KOPT-K1 (cell line): ENCODE measurements around the gene OXTR.

Experiments used
- H3K27ac ChIP-seq: fragments of 200-600 bp; sonication (generic); 2 replicates; pipeline ENCODE4 v1.5.1; 2016; ENCODE audit warnings: antibody characterized with exemption, mild to moderate bottlenecking, low read depth, low read length; ENCODE audit not compliant: poor library complexity, severe bottlenecking
- H3K36me3 ChIP-seq: fragments of 200-600 bp; sonication (generic); 2 replicates; pipeline ENCODE4 v1.5.1; 2017; ENCODE audit warnings: antibody characterized with exemption, mild to moderate bottlenecking, low read length, moderate library complexity; ENCODE audit not compliant: insufficient read depth
- H3K9me3 ChIP-seq: fragments of 200-600 bp; sonication (generic); 2 replicates; pipeline ENCODE4 v1.5.1; 2017; ENCODE audit warnings: antibody characterized with exemption, low read length, mild to moderate bottlenecking; ENCODE audit not compliant: insufficient read depth, poor library complexity, severe bottlenecking

The OXTR gene

DNA sequence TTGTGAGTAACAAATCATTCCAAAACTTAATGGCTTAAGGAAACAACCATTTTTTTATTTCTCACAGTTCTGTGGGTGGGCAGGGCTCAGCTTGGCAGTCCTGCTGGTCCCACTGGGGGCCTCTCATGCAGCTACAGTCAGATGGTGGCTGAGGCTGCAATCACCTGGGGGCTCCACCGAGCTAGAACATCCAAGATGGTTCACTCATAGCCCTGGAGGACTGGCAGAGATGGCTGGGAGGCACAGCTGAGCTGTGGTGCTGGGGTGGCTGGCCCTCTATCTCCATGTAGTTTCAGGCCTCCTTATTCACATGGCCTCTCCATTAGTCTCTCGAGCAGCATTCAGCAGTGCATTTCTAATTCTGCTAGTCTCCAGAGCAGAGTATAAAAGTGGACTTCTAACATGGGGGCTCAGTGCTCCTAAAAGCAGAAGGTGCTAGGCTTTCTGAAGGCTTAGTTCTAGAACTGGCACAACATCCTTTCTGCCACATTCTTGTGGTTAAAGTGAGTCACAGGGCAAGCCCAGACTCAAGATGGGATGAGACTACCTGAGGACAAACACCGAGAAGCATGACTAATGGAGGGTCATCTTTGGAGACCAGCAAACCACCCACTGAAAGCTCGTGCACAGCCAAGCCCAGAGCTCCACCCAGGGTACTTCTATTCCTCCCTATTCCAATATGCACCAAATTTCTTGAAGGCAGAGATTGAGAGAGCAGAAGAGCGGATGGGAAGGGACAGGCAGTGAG is 29.5 kb downstream of the OXTR start:
- H3K36me3 ChIP-seq = no peaks in the 10 kb centered on the region
- no peaks in the 10 kb centered on the region for H3K9me3 ChIP-seq
- H3K27ac ChIP-seq = no peak overlapping the region

DNA sequence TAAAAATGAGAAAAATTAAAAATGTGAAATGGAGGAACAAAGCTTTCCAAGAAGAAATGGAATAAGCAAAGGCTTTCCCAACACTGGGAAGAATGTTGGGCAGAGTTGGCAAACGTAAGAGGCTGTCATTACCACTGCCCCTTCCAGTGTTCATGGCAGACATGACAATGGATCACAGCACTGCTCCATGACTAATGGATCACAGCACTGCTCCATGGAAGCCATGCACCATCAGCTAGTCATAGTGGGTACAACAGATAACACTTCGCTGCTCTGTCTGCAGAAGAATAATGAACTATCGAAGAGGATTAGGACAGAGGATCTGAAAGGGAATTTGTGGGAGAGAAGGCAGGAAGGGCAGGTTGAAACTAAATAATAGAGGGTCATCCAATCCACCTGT is 30.8 kb downstream of the OXTR start:
- no peaks in the 10 kb centered on the region for H3K36me3 ChIP-seq
- no peak overlapping the region for H3K27ac ChIP-seq
- no peaks in the 10 kb centered on the region for H3K9me3 ChIP-seq

DNA sequence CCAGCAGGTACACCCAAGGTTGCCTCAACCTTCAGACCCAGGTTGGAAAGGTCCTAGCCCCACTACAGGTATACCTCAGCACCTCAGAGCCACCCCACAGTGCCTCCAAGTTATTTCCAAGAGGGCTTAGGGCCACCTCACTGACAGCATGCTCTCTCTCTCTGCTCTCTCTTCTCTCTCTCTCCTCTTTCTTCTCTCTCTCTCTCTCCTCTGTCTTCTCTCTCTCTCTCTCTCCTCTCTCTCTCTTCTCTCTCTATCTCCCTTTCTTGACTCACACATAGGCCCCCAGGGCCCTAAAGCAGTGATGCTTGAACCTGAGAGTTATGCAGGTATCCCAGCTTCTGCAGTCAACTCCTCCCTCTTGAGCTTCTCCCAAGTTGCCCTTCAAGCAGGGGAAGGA is 31.6 kb downstream of the OXTR start:
- H3K9me3 ChIP-seq = no peaks in the 10 kb centered on the region

DNA sequence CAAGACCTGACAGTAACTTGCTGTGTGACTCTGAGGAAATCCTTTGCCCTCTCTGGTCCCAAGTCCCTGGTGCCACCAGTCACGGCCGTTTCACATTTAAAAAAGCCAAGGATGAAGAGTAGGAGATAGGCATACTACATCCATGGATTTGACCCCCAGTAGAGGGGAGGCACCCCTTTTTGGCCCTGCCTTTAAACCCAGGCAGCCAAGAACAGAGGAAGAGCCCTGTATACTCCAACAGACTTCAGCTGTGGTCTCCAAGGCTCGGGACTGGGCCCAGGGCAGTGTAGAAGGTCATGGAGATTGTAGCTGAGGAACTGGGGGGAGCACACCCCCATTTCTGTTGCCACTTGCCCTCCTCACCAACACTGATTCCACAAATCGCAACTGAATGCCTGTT is 32.1 kb downstream of the OXTR start:
- H3K9me3 ChIP-seq = no peaks in the 10 kb centered on the region
- no peaks in the 10 kb centered on the region for H3K36me3 ChIP-seq
- no peak overlapping the region for H3K27ac ChIP-seq

More for the DNA sequence above, 31.6 kb downstream of the OXTR start:
- H3K27ac ChIP-seq = no peak overlapping the region
- no peaks in the 10 kb centered on the region for H3K36me3 ChIP-seq

DNA sequence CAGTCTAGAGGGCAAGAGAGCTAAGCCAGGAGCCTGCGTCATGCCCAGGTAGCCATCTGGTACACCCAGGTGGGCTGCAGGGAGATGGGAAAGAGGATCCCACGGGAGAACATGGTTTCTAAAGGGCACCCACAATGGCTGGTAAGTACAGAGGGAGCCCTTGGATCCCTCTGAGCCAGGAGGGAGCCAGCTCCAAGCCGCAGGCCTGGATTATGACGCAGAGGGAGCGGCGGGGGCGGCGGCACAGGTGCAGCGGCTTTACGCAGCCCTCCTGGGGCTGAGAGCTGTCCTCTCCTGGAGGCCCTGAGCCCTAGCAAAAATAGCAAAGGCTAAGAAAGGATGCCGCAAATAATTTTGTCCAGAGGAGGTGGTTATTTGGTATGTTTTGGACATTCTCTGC is 33.0 kb downstream of the OXTR start:
- Histone ChIP-seq H3K36me3 (no peaks in the 10 kb centered on the region), H3K27ac (no peak overlapping the region), H3K9me3 (no peaks in the 10 kb centered on the region)

DNA sequence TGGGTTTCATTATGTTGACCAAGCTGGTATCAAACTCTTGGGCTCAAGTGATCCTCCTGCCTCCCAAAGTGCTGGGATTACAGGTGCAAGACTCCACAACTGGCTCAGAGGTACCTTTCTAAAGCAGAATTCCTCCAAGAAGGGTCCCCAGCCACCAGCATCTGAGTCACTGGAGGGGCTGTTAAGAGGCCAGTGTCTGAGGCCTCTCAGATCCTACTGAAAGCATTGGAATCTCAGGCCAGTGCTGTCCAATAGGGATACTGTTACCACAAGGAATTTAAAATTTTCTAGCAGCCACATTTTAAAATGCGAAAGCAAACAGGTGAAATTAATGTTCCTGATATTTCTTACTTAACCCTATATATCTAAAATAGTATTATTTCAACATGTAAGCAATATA is 34.5 kb downstream of the OXTR start:
- Histone ChIP-seq H3K27ac (no peak overlapping the region), H3K36me3 (no peaks in the 10 kb centered on the region), H3K9me3 (no peaks in the 10 kb centered on the region)

DNA sequence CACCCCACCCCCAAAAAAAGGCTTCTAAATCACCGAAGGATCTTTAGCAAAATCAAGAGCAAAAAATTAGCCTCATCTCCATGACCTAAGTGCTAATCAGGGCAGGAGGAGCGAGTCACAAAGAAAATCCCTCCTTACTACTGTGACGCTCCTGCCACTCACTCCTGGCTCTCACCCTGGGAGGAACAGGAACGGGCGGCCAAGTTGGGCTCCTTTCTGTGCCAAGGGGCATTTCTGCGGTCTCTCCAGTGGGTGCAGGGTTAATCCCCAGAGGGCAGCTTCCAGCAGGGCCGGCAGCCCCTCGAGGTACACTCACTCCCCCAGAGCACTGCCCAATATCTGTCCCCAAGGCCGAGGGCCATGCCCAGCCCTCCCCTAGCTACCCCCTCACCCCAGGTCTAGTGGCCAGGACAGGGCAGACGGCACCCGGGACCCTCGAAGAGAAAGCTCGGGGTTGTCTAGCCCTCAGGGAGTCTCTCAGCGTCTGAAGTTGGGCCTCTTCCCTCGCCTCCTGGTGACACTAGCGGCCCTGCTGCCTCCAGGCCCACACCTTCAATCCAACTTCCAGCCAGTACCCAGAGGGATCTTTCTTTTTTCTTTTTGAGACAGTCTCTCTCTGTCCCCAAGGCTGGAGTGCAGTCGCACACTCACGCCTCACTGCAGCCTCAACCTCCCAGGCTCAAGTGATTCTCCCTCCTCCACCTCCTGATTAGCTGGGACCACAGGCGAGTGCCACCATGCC is 35.1 kb downstream of the OXTR start:
- no peaks in the 10 kb centered on the region for H3K9me3 ChIP-seq
- no peak overlapping the region for H3K27ac ChIP-seq
- no peaks in the 10 kb centered on the region for H3K36me3 ChIP-seq

DNA sequence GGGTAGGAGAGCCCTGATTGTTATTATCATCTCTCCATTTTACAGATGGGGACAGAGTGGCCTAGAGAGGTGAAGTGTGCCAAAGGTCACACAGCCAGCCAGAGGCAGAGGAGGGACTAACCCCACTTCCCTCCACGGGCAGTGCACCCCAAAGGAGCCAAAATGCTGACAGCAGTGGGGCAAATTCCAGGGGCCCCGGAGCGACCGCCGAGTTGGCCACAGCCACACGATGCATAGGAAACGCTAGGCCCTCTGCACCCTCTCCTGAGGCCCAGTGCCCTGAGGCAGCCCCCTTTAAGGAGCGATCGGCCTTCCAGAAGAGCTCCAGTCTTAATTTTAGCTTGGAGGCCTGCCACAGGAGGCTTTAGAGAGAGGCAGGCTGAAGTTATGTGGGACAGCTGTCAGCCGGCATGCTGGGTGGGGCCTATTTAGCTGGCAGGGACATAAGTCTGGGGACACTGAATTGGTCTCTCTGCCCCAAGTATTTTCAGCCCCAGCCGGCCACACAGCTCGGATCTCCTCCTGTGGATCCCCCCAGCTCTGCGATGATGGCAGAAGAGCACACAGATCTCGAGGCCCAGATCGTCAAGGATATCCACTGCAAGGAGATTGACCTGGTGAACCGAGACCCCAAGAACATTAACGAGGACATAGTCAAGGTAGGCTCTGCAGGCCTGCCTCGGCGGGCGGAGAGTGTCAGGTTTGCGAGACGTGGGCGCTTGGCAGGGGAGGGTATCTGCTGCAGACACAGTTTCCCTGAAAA is 35.9 kb downstream of the OXTR start, which contains the start of gene CAV3:
CAV3 (plus strand) TSS at position 471 of the 763 bp plus-strand sequence; CDS start at position 546, 75 bp downstream.
- Histone ChIP-seq H3K36me3 (no peaks in the 10 kb centered on the region), H3K9me3 (no peaks in the 10 kb centered on the region), H3K27ac (no peak within 1 kb of the TSS)

DNA sequence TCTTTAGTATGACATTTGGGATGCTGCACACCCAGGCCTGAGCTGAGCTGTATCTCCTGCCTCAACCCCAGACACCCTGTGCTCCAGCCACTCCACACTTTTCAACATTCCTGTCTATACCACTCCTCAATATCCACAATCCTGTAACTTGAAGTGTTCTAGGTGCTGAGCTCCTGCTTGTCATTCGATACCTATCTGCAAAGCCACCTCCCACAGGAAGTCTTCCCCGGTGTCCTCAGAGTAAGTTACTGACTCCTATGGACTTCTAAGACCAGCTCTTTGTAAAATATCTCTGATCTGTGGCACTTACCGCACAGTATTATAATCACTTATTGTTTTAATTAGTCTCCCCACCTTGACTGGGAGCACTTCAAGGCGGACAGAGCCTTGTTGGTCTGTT is 37.0 kb downstream of the OXTR start:
- H3K9me3 ChIP-seq = no peaks in the 10 kb centered on the region
- H3K27ac ChIP-seq = no peak overlapping the region
- H3K36me3 ChIP-seq = no peaks in the 10 kb centered on the region

DNA sequence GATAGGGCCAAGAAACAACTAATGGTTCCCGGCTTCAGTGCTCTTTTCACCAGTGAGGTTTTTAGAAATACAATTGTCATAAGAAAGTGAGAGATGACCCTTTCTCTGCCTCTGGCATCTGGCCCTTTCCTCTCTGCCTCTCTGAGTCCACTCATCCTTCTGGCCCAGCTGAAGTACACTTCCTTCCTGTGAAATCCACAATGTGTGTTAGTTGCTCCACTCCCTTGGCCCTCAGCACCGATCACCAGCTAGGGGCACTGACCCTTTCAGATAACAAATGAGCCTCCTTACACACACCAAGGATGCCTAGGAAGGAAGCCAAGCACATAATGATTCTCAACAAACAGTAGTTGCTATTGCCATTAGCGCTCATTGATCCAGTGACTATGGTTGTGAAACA is 38.8 kb downstream of the OXTR start:
- Histone ChIP-seq H3K9me3 (peaks cover 9% of the 10 kb centered on the region), H3K36me3 (no peaks in the 10 kb centered on the region), H3K27ac (no peak overlapping the region)

DNA sequence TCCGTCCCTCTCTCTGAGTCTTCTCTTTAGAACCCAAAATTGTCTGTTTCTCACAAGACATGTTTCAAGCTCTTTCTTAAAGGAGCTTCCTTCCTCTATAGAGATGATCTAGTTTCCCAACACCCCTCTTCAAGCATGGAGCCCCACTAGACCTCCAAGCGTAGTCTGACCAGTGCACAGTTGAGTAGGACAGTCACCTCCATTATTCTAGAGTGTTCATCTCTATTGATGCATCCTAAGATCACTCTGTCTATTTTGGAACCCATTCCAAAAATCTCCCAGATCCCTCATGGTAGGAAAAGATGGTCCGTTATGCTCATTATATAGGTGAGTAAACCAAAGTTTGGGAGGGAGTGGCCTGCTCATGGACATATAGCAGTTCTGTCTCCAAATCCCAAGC is 39.9 kb downstream of the OXTR start:
- Histone ChIP-seq H3K27ac (no peak overlapping the region), H3K36me3 (no peaks in the 10 kb centered on the region), H3K9me3 (peaks cover 10% of the 10 kb centered on the region)

DNA sequence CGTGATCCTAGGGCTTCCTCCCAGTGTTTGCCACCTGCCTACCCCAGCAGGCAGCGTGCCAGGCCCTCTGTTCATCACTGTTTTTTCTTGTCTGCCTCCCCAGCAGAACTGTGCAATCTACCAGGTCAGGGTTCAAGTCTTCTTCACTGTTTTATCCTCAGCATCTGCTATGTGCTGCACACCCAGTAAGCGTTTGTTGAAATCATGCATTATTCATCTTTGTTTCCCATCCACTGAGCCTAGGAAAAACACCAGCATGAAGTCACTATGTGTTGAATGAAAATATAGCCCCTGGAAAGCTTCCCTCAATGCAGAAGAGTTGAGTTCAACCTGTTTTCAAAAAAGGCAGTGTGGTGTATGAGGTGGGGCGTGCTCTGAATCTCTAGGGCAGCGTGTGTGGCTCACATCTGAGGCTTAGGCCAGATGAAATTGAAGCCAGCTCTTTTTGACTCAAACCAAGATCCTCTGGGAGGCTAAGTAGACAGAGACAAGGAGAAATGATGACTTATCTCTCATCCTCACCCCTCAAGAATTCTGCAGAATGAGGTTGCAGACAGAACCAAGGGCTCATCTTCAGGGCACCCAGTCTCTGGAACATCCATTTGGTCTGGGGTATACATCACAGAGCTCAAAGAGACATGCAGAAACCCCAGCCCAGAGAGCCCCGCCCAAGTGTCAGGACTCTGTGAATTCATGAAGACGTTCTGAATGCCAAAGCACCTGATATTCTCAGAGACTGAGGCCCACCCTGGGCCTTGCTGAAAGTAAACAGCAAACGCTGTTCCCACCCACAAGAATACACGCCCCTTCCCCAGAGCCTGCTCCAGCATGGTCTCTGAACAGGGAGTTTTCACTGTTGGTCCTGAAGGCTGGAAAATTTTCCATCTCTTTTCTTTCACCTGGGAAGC is 41.6 kb downstream of the OXTR start:
- peaks cover 10% of the 10 kb centered on the region for H3K9me3 ChIP-seq
- H3K27ac ChIP-seq = no peak overlapping the region
- H3K36me3 ChIP-seq = no peaks in the 10 kb centered on the region

DNA sequence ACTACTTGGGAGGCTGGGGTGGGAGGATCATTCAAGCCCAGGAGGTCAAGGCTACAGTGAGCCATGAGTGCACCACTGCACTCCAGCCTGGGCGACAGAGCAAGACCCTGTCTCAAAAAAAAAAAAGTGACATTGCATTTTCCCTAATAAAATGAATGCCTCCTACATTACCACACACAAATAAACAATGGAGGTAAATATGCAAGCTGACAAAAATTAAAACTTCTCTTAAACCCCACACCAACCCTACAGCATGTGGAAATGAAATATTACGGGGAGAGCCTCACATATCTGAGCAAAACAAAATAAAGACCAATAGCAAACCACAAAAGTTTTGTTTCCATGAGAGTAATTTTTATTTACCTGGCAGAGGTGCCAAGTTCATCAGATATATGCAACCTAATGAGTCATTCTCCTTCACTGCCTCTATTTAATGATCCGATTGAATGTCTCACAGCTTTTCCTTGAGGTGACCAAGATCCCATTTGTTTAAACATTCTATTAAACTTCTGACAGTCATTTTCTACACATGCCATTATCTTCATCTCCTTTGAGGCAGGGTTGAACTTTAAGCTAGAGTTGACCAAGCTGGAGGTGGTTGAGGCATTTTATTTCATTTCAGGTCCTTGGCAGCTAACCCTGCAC is 45.2 kb downstream of the OXTR start:
- H3K9me3 ChIP-seq = peaks cover 10% of the 10 kb centered on the region
- no peaks in the 10 kb centered on the region for H3K36me3 ChIP-seq
- no peak overlapping the region for H3K27ac ChIP-seq

DNA sequence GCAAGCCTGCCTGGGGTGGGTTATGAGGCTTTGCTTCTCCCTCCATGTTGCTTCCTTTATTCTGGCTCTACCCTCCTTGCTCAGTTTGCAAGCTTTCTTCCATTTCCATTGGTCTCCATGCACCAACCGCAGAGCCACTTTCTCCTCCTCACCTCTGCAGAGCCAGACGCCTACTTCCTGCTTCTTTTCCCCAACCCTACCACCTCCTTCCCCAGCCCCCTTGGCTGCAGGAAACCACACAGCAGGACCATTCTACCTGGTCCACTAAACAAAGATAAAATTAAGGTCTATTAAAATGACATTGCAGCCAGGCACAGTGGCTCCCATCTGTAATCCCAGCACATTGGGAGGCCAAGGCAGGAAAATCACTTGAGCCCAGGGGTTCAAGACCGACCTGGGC is 45.8 kb downstream of the OXTR start:
- Histone ChIP-seq H3K27ac (no peak overlapping the region), H3K36me3 (no peaks in the 10 kb centered on the region), H3K9me3 (peaks cover 10% of the 10 kb centered on the region)
